Stimulated activated CD4-positive, alpha-beta T cell treated with anti-CD3 and anti-CD28 coated beads, Interleukin-4, amount 100 ng/mL, for 1 hour (primary cell): ENCODE measurements around the gene MAPK8IP1.
A peak's percentile ranks its signal among the peaks of the same experiment; 100 is the strongest.
"Not testable (repeated sequence)": the region's sequence is repeated elsewhere in the genome, so short reads cannot be mapped to it uniquely, and the experiment has no call there.

Experiments
- DNase-seq: peaks from one replicate; pipeline ENCODE4 v3.0.0-alpha.2; 2020

MAPK8IP1 gene

GRCh38 chr11:45892856-45893255 is 7.4 kb downstream of the MAPK8IP1 start:
- DNase-seq: no peak

- no peak for DNase-seq
Measured at GRCh38 chr11:45894555-45895247, 9.2 kb downstream of the MAPK8IP1 start.

DNA sequence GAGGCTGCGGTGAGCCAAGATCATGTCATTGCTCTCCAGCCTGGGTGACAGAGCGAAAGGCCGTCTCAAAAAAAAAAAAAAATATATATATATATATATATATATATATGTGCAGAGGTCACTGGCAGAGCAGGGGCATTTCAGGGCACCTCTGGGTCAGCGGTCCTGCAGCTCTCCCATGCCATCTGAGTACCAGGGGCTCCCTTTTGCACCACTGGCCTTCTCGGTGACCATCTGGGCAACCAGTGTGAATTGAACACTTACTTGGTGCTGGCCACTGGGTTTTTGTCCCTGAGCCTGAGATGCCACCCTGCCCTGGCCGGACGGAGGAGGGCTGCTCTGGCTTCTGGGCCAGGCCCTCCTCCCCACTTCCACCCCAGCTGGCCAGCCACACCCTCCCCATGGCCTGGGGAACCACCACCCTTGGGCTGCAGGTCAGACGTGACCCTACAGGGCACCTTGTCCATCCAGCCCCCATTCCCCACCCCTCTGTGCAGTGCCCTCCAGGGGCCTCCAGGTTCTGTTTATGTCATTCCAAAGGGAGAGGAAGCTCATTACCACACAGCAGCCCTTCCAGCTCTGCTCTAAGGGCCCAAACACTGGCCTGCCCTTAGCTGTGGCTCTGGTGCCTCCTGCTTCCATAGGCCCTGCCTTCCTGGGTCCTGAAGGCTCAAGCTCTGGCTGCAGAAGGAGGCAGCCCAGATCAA is 10.3 kb downstream of the MAPK8IP1 start:
- DNase-seq: no peak

DNA sequence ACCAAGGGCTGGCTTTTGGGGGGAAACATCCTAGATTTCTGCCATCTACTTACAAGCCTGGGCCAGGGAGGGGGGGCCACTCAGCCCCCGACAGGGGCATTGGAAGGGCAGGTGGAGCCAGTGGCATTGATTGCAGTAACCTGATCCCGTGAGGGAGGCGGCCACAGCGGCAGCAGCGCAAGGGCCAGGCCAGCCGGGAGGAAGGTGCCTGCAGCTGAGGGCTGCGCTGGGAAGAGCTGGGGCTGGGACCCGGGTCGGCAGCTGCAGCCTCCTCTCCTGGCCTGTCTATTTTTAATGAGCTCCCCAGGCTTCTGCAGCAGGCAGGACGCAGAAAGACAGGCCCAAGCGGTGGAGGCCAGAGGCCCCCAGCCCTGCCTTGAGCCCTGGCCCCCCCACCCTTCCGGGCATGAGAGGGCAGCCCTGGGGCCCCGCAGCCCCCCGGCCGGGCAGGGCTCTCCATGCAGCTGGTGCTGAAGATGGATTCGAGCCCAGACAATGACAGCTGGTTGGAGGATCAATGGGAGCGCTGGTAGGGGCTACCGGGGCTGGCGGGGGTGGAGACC is 11.1 kb downstream of the MAPK8IP1 start:
- DNase-seq: no peak

DNA sequence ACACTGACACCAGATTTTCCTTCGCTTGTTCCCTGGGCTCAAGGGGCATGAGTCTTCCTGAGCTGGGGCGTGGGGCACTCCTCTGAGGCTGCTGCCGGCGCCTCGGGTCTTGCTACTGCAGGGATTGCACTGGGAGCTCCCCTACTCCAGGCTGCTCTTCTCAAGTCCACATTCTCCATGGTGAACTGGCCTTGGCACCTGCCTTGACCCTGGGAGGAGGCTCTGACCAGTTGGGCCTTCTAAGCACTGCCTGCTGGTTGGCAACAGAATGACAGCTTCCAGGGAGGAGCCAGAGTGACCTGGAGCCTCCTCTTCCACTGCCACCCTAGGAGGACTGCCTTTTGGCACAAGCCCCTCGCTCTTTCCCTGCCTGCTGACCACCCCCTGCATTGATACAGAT is 12.1 kb downstream of the MAPK8IP1 start:
- no peak for DNase-seq

GRCh38 chr11:45899086-45899447 is 13.6 kb downstream of the MAPK8IP1 start:
- DNase-seq: no peak

- DNase-seq: peak; percentile 64
Measured at GRCh38 chr11:45899448-45900174, 14.2 kb downstream of the MAPK8IP1 start.

DNA sequence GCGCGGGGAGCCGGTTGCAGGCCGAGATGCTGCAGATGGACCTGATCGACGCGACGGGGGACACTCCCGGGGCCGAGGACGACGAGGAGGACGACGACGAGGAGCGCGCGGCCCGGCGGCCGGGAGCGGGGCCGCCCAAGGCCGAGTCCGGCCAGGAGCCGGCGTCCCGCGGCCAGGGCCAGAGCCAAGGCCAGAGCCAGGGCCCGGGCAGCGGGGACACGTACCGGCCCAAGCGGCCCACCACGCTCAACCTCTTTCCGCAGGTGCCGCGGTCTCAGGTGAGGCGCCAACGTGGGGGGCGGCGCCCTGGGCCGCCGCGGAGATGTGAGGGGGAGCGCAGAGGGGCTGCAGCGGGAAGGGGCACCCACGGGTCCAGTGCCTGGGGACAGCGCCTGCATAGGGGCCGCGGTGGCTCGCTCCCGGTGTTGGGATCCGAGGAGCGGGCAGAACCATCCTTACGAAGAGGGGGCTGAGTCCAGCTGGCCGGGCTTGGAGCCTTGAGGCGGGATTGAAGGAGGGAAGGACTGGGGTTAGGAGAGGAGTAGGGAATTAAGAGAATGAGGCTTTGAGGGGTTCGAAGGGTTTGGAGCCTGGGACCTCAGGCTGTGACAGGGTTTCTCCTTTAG is 14.8 kb downstream of the MAPK8IP1 start:
- DNase-seq: not testable (repeated sequence)

DNA sequence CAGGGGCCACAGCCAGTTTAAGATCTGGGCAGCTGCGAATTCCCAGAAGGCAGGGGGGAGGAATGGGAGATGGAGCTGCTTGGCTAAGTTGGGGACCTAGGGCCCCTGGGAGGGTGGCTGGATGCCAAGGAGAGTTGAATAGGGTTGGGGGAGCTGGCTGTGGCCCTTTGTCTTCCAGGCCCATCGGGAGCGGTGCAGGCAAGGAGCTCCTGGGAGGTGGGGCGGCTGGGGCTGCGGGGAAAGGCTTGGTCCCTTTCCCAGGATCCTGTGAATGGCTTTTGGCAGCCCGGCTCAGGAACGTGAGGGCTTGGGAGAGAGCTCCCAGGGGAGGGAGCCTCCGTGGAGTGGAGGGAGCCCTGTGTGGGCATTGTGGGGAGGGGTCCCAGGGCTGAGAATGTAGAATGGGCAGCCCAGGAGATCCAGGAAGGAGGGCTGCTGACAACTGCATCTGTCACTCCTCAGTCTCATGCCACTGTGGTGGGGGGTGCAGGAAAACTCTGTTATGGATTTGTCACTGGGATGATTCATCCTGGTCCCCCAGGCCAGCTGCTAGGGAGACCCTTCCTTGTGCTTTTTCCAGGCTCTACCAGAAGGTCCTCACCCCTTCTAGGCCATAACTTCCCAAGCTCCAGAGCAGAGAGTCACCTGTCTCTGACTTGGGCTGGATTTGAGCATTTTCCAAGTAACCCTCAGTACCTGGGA is 15.6 kb downstream of the MAPK8IP1 start:
- no peak for DNase-seq

DNA sequence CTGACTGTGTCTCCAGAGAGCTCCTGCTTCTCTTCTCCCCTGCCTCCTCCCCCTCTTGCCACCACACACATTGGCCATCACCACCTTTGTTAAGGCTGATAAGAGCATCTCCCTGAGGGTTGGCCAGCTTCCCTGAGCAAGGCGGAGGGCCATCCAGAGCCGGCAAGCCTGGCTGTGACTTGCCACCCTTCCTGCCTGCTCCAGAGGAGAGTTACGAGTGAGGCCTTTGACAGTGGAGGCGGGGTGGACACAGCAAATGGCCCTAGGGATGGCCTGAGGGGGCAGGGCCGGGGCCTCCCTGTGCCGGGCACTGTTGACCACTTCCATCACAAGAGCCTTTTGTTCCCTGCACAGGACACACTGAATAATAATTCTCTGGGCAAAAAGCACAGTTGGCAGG is 16.2 kb downstream of the MAPK8IP1 start:
- DNase-seq: no peak

- no peak for DNase-seq
Measured at GRCh38 chr11:45902452-45903380, 17.3 kb downstream of the MAPK8IP1 start.

DNA sequence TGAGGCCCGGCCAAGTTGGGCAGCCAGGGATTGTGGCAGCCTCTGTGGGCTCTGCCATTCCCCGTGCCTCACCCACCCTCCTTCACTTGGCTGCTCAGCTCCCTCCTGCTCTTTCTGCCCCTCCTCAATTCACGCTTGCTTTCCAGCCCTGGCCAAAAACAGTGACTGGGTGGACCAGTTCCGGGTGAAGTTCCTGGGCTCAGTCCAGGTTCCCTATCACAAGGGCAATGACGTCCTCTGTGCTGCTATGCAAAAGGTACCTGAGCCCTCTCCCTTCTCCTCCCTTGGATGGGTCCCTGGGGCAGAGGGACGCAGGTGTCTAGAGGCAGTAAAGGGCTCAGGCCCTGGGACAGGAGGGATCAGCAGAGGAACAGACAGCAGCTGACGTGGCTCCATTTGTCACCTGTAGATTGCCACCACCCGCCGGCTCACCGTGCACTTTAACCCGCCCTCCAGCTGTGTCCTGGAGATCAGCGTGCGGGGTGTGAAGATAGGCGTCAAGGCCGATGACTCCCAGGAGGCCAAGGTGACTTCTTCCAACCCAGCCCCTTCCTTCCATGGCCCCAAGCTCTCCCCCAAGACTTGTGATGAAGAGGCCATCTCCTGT is 19.0 kb downstream of the MAPK8IP1 start:
- DNase-seq: no peak

DNA sequence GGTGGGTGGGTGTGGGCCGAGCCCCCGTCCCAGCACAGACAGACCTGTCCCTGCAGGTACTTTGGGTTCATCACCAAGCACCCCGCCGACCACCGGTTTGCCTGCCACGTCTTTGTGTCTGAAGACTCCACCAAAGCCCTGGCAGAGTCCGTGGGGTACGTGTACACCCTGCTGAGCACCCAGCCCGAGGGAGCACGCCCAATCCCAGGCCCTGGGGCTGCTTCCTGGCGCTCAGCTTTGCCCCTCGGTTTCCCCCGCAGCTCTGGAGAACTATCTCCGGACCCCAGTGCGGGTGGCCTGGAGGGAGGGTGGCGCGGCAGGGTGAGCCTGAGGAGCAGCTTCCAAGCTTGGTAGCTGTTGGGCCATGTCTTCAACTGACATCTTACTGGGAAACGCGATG is 19.6 kb downstream of the MAPK8IP1 start:
- DNase-seq: no peak

GRCh38 chr11:45905576-45905975 is 20.1 kb downstream of the MAPK8IP1 start:
- not testable (repeated sequence) for DNase-seq

- DNase-seq: no peak
Measured at GRCh38 chr11:45906096-45906682, 20.7 kb downstream of the MAPK8IP1 start.

DNA sequence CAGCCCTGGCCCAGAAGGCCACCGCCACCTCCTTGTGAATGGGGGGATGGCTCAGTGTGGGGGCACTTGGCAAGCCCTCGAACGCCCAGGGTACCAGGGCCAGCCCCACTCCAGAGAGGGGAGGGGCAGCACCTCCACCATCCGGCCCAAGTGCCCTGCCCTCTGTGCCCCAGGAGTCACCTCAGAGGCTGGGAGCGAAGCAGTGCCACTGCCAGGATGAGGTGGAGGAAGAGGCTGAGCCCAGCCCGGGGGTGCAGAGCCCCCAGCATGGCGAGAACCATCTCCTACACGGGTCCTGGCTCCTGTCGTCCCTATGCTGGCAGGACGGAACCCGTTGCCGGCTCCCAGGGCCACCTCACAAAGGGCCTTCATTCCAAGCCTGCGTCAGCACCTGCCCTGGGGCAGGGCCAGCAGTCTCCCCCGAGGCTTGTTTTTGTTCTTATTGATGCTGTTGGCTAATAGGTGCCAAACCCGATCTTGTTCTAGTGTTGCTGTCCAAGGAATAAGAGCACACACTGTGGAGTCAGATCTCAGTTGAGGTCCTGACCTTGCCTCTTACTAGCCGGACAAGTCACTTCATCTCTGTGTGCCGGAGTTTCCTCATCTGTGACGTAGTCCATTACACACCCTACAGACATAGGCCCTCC is 21.6 kb downstream of the MAPK8IP1 start, which contains the start of gene FREY1:
Gene FREY1 (minus strand): TSS at position 307 of the 647 bp plus-strand sequence. CDS start 26 bp downstream, at position 281.
- DNase-seq: no peak

DNA sequence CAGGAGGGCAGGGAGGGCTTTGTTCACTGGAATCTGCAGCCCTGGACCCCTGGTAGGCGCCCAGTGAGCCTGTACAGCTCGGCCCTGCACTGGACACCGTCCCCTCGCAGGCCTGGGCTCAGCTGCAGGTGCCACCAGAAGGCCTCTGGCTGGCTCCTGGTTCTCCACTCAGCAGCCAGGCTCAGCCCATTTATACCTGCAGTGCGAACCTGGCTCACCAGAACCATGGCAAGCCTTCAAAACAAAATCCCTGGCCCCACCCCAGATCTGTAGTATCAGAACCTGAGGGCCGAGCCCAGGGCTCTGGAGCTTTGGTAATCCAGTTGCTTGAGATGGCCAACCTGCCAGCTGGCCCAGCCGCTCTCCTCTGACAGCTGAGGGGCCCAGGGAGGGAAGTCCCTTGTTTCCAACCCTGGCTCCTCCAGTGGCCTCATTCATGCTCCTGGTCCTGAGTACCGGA is 22.5 kb downstream of the MAPK8IP1 start:
- DNase-seq: no peak

- no peak for DNase-seq
Measured at GRCh38 chr11:45909594-45910475, 24.4 kb downstream of the MAPK8IP1 start.

GRCh38 chr11:45910623-45911022 is 25.2 kb downstream of the MAPK8IP1 start:
- no peak for DNase-seq
